ENCODE data around the gene TMEM72. TPM values are rescaled to one million over a fixed set of nuclear protein-coding genes. Genes with fewer than 3 reads are reported as not detected.

TMEM72 gene
- not detected in 2 replicates for total RNA-seq

DNA sequence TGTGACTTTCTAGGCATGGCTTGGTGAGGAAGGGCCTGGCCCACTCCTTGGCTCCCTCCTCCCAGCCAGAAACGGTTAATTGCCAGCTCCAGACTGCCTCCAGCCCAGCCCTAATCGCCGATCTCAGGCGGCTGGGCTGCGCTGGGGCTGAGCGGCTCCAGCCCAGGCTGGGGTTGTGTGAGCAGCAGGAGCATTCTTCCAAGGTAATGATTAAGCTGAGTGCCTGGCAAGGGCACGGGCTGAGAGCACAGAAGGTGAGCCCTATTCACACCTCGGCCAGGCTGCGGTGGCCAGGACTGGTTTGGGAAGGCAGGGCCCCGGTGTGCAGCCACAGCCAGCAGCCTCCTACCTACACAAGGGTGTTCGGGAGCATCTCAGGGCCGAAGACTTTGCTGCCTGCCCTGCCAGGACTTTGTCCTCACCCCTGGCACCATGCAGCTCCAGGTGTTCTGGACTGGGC lies at the start of gene TMEM72:
Gene TMEM72, plus strand, starts transcription at position 257 of the 460 bp plus-strand sequence. Its CDS starts 176 bp downstream, at position 433.

DNA sequence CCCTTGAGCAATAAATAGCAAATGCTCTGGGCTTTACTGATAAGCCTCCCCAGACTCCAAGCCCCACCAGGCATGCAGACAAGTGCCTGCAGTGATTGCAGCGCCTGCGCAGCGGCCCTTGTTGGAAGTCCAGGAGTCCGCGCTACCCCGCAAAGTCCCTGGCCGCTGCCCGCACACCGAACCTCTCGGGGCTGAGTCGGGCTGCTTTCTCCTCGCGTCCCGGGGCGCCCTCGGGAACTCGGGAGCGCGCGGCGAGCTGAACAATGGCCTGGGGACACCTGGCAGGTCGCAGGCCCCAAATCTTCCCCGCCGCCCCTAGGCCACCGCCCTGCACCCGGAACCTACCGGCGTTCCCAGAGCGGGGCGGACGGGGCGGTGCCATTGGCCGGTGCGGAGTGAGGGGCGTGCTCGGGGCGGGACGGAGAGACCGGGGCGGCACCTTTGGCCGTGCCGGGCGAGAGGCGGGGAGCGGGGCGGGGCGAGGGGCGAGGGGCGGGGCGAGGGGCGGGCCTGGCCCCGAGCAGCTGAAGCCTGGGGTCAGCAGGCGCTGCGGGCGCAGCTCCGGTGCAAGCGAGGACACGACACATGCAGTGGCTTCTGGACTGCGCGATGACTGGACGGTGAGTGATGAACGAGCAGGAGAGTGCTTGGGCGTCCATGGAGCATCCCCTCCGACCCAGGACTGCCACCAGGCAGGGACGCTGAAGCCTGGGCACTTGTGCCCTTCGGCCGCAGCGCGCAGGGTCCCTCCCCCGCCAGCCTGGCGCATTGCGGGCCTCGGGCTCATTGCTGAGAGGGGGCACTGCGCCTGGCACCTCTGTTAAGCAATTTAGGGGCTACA lies 48.3 kb downstream of the TMEM72 start, which contains the start of gene RASSF4:
Gene RASSF4, plus strand, starts transcription at position 556 of the 841 bp plus-strand sequence. CDS start 10,401 bp downstream, outside the sequence.

DNA sequence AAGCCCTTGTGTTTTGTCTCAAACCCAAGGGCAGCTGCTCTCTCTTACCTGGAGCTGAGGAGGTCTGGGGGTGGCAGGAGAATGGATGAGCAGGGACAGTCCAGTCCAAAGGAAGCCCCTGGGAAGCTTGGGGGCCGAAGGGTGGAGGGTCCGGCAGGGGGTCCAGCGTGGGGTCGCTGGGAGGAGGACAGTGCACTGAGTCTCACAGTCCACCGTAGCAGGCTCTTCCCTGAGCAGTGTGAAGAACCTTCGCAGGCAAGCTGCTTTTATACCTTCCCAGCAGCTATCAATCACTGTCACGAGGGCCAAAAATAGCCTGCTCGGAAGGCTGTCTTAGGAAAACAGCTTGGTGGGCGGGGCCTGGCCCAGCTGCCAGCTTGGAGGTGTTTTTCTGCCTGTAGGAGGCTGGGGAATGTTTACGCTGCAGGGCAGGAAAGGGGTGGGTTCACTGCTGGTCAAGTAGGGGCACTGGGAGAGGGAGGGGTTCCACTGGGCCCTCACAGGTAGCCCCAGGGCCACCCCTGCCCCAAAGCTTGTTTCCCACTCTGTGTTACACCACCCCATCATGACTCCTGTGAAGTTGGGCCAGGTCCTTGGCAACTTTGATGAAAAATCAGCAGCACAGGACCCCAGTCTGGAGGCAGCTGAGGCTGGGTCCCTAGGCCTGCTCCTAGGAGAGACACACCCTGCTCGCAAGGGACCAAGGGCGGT lies 67.6 kb downstream of the TMEM72 start, which contains the start of gene DEPP1:
Gene DEPP1, minus strand, starts transcription at position 240 of the 711 bp plus-strand sequence. CDS start 779 bp downstream, outside the sequence.

Other genes starting within 250 kb of the TMEM72 start
- 14.1 and 18.0 TPM in 2 replicates for gene RASSF4, start 48.5 kb downstream of the TMEM72 start, total RNA-seq
- 104 and 241 TPM in 2 replicates for gene DEPP1, start 67.5 kb downstream of the TMEM72 start, total RNA-seq
- 34.6 and 45.2 TPM in 2 replicates for gene ZNF22, start 89.6 kb downstream of the TMEM72 start, total RNA-seq